Measurements from ENCODE around the gene AHCYL2.
"Not testable (repeated sequence)": the region's sequence is repeated elsewhere in the genome, so short reads cannot be mapped to it uniquely, and the experiment has no call there.

Gene AHCYL2

DNA sequence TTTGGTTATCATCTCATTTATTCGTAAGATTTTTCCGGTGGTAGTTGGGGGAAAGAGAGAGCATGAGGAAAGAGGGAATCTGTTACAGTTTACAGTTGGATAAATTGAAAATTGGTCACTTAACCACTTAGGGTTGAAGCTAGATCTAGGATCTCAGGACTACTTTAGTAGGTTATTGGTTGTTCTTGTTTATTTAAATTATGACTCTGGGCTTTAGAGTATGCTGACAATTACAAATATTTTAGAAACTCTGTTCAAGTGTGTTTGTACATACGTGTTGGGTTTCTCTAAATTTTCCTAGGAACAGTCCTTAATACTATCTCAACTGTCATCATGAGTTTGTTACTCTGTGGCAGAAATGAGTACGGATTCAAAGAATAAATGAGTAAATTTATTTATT is 160.8 kb downstream of the AHCYL2 start:
- DNase-seq, result no peak

DNA sequence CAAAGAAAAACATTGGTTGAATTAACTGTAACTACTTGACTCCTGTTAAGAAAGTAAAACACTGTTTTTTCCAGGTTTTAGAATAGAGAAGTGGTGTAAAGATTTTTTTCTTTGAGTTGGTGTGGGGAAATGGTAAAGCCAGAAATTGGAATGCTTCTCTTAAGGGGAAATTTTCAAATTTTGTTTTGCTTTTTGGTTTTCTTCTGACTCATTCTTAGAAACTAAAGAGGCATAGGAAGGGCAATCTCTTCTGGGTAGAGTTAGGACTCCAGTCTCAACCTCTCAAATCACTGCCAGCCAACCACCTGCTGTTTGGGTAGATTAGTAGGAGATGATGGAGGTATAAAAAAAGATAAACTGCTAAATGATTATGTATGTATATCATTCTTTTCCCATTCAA is 161.7 kb downstream of the AHCYL2 start:
- no peak for DNase-seq

DNA sequence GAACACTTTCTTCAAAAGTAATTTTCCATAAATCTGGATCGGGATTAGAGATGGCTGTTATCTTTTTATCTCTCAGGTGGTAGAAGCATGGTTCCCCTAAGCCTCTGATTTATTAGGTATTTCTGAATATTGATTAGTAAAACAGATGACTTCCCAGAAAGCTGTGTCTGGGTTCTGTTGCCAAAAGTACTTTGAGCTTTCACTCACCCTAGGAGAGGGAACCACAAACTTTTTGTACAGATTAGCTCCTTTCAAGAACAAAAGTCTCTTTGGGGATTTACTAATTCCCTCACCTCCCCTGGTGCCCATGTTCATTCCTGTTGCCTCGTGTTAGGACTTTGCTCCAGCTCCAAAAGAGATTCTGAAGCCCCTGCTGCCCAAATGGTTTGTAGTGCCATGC is 162.7 kb downstream of the AHCYL2 start:
- DNase-seq, result no peak

DNA sequence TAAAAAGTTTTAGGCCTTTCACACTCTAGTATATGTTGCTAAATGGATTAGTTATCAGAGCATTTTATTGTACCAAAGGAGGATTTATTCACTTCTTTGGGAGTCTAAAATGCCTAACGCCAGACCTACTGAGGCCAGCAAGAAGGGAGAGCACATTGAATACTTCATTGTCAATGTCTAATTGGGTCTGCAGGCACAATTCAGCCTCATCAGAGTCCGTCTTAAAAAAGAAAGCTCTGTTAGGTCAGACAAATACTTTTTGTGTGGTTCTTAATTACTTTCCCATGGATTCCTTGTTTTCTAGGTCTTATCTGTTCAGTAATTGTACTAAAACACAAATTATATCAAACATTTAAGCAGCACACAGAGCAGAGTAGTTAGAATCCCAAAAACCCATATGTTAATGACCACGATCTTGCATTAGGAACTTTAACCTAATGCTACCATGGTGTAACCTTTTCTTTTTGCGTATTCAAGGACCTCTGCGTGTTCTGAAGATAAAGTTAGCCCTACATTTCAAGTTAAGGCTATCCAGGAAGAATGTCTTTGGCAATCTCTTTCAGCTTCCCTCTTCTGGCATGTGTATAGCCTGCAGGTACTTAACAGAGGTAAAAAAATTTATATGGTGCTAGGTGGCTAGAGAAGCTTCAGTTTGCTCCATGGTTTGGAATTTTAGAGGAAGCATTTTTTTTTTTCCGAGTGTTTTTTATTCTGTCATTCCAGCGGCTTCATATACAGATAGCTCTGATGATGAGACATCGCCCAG is 163.7 kb downstream of the AHCYL2 start:
- DNase-seq, result no peak

DNA sequence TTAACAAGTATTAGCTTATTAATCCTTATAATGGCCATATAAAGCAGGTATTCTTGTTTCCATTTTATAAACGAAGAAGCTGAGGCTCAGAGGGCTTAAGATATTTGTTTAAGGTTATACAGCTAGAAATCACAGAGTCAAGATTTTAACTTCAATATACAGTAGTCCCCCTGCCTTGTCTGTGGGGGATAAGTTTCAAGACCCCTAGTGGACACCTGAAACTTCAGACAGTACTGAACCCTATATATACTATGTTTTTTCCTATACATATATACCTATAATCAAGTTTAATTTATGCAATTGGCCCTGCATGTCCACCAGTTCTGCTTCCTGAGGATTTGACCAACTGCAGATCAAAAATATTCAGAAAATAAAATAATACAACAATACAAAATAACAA is 165.0 kb downstream of the AHCYL2 start:
- no peak for DNase-seq

DNA sequence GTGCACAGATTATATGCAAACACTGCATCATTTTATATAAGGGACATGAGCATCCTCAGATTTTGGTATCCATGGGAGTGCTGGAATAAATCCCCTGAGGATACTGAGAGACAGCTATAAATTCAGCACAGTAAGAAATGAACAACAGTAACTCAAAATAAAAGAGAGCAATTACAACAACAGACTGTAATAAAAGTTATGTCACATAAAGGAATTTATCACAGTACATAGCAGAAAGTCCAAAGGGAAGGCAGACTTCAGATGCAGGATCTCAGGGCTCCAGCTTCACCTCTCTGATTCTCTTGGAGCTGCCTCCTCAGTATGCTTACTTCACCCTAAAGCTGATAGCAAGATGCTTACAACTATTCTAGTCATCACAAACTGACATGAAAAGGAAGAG is 165.5 kb downstream of the AHCYL2 start:
- no peak for DNase-seq

DNA sequence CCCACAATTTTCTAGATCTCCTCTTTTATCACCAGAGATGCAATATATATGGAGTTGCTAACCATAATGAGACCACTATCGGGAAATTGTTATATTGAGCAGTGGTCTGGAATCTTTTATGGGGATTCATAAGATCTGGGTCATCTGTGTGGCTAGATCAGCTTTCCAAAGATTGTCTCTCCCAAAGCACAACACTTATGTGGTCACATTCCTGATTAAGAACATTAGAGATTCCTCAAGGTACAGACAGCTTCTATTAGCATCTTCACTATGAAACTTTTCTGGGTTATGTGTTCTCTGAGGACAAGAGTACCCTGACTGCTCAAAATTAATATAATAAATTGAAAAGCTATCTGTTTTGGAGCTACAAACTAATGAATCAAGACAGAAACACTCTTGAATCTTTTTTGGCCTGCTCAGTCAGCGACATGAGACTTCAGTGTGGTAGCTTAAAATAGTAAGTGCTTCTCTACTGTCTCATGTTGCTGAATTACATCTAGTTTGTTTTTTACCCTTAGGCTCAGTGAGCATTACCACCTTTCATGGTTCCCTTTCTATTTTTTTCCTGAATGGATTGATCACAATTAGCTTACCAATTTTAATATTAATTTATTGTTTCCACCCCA is 166.8 kb downstream of the AHCYL2 start:
- DNase-seq, result no peak

DNA sequence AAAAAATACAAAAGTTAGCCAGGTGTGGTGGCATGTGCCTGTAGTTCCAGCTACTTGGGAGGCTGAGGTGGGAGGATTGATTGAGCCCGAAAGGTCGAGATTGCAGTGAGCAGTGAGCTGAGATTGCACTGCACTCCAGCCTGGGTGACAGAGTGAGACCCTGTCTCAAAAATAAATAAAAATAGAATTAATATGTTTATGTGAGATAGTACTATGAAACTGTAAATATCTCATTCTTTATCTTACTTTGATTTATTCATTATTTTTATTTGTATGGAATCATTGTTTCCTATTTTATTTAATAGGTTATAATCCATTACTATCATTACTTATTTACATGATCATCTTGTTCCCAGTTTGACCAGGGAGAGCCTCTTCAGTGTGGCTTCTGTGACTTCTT is 168.4 kb downstream of the AHCYL2 start:
- DNase-seq, result no peak

DNA sequence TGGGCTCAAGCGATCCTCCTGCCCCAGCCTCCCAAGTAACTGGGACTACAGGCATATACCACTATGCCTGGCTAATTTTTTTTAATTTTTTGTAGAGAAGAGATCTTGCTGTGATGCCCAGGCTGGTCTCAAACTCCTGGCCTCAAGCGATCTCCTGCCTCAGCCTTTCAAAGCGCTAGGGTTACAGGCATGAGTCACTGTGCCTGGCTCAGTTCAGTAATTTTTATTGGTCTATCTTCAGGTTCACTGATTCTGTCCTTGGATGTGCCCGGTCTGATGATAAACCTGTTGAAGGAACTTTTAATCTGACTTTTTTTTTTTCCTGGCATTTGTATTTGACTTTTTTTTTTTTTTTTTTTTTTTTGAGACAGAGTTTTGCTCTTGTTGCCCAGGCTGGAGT is 169.3 kb downstream of the AHCYL2 start:
- DNase-seq, result no peak

DNA sequence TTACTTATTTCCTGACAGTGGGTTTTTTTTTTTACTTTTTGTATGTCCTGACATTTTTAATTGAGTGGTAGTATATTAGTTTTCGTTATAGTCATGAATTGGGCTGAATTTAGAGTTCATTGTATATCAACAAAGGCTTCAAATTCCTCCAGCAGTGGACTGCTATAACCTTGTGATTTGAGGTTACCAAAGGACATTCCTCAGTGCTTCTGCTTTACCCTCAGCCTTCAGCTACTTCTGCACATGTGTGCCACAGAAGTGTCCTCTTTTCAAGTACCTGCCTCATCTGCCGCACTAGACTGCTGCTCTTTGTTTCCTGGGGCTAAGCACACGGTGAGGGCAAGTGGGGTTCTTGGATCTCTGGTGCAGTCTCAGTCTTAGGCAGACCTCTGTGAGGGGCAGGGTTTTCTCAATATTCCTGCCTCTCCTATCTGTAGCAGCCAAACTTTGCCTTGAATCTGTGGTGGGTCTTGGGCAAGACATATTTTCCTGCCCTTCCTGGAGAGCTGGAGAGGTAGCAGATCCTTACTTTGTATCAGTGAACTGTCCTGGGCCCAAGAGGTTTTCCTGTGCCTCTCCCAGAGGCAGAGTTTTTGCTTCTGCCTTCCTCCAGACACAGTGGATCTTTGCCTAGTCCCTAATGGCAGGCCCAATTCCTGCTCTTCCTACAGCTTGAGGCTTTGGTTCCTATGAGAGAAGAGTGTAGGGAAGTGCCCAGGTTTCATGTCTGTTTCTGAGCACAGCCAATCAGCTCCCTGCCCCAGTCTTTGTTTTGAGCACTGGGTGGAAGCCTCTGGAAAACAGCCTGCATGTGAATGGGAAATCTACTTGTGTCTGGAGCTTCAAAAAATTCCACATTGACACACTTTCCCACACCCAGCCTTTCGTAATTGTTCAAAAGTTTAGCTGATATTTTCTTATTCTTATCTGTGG is 170.4 kb downstream of the AHCYL2 start:
- DNase-seq, result no peak

DNA sequence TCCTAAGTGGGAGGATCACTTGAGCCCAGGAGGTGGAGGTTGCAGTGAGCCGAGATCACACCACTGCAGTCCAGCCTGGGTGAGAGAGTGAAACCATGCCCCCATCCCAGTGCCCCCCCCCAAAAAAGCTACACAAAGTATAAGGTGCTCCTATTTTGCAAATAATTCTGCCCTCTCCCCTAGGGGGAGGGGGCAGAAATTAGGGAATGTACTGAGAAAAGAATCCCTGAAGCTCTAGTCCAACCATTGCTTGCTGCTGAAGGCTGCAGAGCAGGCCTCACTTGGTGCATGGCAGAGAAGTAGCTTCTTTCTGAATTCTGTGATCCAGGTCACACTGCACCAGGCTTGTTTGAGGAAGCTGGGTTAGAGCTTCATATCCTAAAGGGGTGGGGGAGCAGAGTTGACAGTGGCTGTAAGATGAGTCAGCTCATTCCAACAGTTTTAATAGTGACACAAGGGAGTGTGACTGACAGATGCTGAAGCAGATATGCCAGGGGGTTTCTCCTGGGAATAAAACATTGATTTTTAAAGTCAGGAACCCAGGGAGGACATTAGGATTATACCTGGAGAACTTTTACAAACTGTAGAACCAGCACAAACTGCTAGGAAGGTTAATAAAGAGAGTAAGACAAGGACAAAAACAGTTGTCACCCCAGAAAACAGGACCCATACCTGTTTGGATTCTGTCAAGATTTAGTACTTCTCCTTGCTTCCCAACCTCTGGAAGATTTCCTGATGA is 176.6 kb downstream of the AHCYL2 start:
- no peak for DNase-seq

DNA sequence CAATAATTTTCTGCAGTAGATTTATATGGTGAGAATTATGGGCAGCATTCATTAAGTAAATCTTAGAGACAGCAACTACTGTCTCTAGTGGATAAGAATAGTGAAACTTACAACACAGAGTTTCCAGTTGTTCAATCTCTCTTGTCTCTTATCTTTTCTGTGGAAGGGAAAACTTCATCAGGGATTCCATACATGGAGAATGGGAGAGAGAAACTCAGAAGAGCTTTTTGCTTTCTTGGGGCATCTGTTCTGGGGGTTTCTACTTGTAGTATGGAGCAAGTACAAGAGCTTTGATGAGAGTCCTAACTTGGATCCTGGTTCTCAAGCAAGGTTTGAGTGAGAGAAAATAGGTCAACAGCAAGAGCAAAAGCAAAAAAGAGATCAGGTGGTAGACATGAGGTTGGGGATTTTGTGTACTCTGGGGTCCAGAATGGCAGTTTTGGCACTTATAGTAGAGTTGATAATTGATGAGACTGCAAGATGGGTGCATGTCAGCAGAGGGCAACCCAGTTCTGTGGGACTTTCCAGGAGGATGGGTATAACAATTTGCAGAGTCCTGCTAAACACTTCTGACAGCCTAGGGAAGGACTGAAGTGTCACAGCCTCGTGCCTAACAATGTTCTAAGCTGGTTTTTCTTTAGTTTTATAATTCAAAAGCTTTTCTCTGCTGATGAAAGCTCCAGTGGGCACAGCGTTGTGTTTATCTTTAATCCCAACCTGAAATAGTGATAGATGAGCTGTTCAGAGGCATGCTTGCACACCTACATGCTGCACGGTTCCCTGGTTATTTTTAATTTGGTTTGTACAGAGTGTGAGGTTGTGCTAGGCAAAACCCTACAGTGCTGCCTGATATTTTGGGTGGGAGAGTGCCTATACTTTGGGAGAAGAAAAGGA is 177.4 kb downstream of the AHCYL2 start:
- no peak for DNase-seq

DNA sequence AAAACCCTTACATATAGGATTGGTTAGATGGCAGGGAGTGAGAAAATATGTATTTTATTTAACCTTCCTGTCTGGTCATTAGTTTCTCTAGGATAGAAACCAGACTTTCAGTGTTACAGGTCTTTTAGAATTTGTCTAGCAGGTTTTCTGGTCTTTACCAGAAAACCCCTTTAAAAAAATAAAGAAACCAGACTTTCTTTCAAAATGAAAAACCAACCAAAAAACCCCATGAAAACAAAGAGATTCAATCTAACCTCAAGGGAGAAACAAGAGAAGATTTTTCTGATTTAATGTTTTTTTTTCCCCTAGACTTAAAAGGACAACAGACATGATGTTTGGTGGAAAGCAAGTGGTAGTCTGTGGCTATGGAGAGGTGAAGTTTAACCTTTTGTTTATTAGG is 180.7 kb downstream of the AHCYL2 start:
- no peak for DNase-seq

DNA sequence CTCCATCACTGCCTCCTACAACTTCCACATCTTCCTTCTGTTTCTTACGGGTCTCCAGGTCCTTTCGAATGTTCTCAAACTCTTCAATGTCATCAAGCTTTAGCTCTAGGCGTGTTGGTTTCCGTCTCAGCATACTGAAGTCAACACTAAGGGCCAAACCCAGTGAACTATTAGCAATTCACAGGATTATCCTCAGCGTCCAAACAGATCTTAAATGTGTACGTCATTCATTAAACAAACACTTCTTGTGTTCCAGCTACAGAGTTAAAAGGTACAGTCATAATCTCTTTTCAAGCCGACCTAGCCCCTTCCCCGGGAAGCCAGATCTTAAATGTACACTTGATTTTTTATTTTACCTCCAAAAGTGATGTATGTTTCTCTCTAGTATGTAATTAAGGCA is 185.4 kb downstream of the AHCYL2 start:
- DNase-seq, result not testable (repeated sequence)

DNA sequence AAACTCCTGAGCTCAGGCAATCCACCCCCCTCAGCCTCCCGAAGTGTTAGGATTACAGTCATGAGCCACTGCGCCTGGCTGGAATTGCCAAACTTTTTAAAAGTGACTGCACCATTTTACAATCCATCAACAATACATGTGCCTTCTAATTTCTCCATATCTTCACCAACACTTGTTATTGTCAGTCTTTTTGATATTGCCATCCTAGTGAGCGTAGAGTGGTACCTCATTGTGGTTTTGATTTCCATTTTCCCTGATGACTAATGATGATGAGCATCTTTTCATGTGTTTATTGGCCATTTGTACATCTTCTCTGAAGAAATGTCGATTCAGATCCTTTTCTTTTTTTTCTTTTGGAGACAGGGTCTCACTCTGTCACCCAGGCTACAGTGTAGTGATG is 187.7 kb downstream of the AHCYL2 start:
- no peak for DNase-seq

DNA sequence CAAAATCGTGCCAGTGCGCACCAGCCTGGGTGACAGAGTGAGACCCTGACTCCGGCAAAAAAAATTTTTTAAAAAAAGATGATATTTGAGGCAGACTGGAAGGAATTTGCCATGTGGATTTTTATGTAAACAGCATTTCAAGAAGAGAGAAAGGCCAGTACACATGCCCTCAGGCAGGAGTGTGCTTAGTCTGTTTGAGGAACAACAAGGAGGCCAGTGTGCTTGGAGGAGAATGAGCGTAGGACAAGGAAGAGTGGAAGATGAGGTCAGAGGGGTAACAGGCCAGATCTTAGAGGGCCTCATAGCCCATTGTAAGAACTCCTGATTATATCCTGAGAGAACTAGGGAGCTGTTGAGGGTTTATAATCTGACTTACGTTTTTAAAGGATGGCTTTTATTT is 192.2 kb downstream of the AHCYL2 start:
- DNase-seq, result no peak

DNA sequence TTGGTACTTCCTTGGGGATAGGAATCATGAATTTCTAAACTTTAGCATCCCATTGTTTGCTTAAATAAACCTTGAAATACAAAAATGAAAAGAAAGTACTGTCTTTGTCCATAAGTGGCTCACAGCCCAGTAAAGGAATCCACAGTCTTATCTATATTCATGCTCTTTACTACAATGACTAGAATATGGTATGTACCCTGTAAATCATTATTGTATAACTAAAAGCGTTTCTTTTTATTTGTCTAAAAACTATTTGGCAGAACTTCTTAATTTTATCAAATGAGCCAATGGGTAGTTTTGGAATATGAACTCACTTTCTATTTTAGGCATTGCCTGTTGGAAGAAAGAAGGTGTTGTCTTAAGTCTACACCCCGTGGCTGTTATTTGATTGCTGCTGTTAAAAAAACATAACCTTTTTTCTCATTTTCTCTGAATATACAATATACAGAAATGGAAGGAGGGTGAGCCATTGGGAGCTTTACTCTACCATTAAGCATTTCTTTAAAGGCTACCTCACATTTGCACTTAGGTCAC is 197.0 kb downstream of the AHCYL2 start:
- no peak for DNase-seq

DNA sequence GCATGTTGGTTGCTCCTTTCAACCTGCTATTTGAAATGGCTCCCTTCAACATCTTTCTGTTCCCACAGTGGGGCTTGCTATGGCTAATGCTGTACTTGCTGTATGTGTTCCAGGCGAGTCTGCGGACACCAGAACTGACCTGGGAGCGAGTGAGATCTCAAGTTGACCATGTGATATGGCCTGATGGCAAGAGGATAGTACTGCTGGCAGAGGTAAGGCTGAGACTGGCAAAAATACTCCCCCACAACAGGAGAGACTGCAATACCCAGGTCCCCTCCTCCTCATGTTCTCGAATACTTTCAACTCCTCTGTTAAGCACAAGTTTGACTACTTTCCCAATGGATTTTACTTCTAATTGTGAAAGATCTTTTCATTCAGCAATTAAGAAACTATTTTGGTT is 197.9 kb downstream of the AHCYL2 start:
- no peak for DNase-seq

DNA sequence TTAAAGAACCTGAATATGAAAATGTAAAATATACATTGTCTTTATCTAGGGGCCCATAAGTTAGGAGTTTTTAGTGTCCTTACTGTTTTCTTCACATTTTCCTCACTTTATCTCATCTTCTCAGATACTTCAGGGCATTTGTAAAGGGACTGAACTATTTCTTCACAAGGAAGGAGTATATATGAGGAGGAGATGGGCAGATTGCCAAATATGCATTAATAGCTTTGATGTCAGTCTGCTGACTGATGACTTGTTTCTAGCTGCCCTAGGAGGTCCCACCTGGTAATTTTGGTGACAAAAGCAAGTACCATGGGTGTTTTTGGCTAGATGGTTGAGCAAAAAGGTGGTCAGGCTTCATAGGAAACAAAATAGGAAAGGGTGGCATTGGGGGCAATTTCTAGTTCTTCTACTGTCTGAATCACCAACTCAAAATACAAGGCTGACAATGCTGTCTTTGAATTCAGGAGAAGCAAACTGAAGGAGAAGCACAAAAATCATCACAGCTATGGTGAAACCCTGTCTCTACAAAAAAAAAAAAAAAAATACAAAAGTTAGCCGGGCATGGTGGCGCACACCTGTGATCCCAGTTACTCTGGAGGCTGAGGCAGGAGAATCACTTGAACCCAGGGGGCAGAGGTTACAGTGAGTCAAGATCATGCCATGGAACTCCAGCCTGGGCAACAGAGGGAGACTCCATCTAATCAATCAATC is 199.0 kb downstream of the AHCYL2 start:
- no peak for DNase-seq

DNA sequence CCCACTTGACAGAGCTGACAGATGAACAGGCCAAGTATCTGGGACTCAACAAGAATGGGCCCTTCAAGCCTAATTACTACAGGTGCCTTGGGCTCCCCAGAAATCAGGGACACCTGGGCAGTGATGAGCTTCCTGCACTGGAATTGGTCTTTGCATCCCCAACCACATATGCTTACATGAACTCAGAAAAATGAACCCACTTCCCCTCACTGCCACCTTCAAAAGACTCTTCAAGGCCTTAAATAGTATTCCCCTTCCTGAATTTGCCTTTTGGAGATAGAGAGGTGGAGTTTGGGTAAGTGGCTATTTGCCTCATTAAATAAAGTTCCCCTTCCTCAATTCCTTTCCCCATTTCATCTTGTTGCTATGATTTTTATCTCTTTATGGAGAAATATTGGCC is 201.7 kb downstream of the AHCYL2 start:
- no peak for DNase-seq

DNA sequence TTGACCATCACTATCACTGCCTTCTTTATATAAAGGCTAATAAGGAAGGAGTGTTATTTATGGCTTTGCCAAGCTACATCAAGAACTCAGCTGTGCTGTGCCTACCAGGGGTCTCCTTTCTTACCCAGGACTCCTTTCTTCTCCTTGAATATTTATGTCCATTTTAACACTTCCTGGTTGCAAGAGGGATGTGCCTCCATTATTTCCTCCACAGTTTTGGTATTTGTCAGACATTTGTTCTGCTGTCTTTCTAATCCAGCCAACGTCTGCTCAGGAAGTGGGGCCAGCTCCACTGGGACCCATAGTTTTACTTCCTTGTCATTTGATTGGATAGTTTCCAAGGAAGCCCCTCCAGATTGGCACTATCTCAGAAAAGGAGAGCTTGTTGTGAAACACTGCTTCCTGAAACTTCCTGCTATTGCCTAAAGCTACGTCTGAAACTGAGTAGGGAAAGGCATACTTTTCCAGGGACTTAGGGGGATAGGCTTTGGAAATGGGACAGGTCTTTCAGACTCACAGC is 202.8 kb downstream of the AHCYL2 start:
- no peak for DNase-seq
